ENCODE results near the gene MRPL4. TPM values are rescaled to one million over a fixed set of nuclear protein-coding genes. Genes with fewer than 3 reads are reported as not detected.
A peak's percentile ranks its signal among the peaks of the same experiment; 100 is the strongest.

The MRPL4 gene
- total and polyA plus RNA-seq, 4 donors = 22.7 to 38.2 (median 26.4) TPM

GRCh38 chr19:10266706-10267105, 14.7 kb downstream of the MRPL4 start:
- intact Hi-C loops (cut with DNase I) = no loop called here
- ATAC-seq (ENCODE audit: low FRiP score) (no peak), DNase-seq (no peak)
- Histone ChIP-seq H3K27ac (ENCODE audit: low read depth in 1 of 2, low read length in 2 of 2) (no peak overlapping the region), H3K4me1 (ENCODE audit: control insufficient read depth in 1 of 2, insufficient read depth in 2 of 2, low read length in 2 of 2) (no peaks in the 10 kb centered on the region), H3K27me3 (ENCODE audit: control insufficient read depth in 1 of 2, insufficient read depth in 2 of 2, low read length in 1 of 2) (no peaks in the 10 kb centered on the region), H3K9me3 (ENCODE audit: control insufficient read depth, low read length) (no peaks in the 10 kb centered on the region), H3K4me3 (ENCODE audit: low read length in 2 of 2) (no peak overlapping the region), H3K36me3 (ENCODE audit: control insufficient read depth in 1 of 2, insufficient read depth in 2 of 2, low read length in 1 of 2) (no peaks in the 10 kb centered on the region)
- WGBS, 2 donors = 86 to 91% methylated on average over 7 of the region's 7 CpGs

DNA sequence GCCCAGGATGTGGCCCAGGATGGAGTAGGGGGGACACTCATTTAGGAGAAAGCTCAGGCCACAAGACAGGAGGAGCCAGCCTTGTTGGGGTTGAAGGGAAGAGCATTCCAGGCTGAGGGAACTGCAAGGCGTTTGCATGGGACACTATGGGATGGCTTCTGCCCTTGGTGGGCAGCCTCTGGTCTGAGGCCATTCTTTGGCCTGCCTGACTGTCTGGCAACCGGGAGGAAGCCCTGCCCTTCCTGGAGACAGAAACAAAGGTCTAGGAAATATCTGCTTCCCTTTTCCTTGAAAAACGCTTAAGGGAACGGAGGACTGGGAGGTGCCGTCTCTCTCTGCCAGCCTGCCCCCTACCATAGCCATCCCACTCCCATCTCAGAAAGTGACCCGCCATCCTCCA, 16.1 kb downstream of the MRPL4 start:
- Histone ChIP-seq H3K9me3 (ENCODE audit: control insufficient read depth, low read length) (no peaks in the 10 kb centered on the region), H3K27ac (ENCODE audit: low read depth in 1 of 2, low read length in 2 of 2) (no peak overlapping the region), H3K4me1 (ENCODE audit: control insufficient read depth in 1 of 2, insufficient read depth in 2 of 2, low read length in 2 of 2) (no peaks in the 10 kb centered on the region), H3K27me3 (ENCODE audit: control insufficient read depth in 1 of 2, insufficient read depth in 2 of 2, low read length in 1 of 2) (no peaks in the 10 kb centered on the region), H3K36me3 (ENCODE audit: control insufficient read depth in 1 of 2, insufficient read depth in 2 of 2, low read length in 1 of 2) (no peaks in the 10 kb centered on the region), H3K4me3 (ENCODE audit: low read length in 2 of 2) (no peak overlapping the region)
- intact Hi-C loops (cut with DNase I) = loop anchor here in 1 of 2 donors (2.0 kb wide), 1 partner anchor 121 kb away; no protein-coding TSS in a partner anchor
- DNase-seq (no peak), ATAC-seq (ENCODE audit: low FRiP score) (no peak)
- WGBS, 2 donors = 74 to 80% methylated on average over 6 of the region's 6 CpGs

- Histone ChIP-seq H3K4me3 (ENCODE audit: low read length in 2 of 2) (no peak overlapping the region), H3K27me3 (ENCODE audit: control insufficient read depth in 1 of 2, insufficient read depth in 2 of 2, low read length in 1 of 2) (no peaks in the 10 kb centered on the region), H3K9me3 (ENCODE audit: control insufficient read depth, low read length) (no peaks in the 10 kb centered on the region), H3K27ac (ENCODE audit: low read depth in 1 of 2, low read length in 2 of 2) (no peak overlapping the region), H3K4me1 (ENCODE audit: control insufficient read depth in 1 of 2, insufficient read depth in 2 of 2, low read length in 2 of 2) (no peaks in the 10 kb centered on the region), H3K36me3 (ENCODE audit: control insufficient read depth in 1 of 2, insufficient read depth in 2 of 2, low read length in 1 of 2) (no peaks in the 10 kb centered on the region)
- intact Hi-C loops (cut with DNase I) = loop anchor here (1.0 to 2.0 kb wide), 2 partner anchors 119 to 121 kb away; no protein-coding TSS in a partner anchor
- ATAC-seq (ENCODE audit: low FRiP score) (peak; percentile 90), DNase-seq (peak; percentile 92 to 95)
- WGBS, 2 donors = 3 to 4% methylated on average over 58 to 59 of the region's 59 CpGs
Observed at GRCh38 chr19:10269333-10270179, 17.5 kb downstream of the MRPL4 start.

DNA sequence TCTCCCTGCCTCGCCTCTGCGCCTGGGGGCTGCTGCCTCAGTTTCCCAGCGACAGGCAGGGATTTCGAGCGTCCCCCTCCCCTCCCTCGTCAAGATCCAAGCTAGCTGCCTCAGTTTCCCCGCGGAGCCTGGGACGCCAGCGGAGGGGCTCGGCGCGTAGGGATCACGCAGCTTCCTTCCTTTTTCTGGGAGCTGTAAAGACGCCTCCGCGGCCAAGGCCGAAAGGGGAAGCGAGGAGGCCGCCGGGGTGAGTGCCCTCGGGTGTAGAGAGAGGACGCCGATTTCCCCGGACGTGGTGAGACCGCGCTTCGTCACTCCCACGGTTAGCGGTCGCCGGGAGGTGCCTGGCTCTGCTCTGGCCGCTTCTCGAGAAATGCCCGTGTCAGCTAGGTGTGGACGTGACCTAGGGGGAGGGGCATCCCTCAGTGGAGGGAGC, 18.2 kb downstream of the MRPL4 start:
- ATAC-seq (ENCODE audit: low FRiP score) = peak; percentile 74
- 4 to 6% methylated on average over 35 to 37 of the region's 37 CpGs for WGBS, 2 donors
- intact Hi-C loops (cut with DNase I) = no loop called here

GRCh38 chr19:10270616-10271394, 18.8 kb downstream of the MRPL4 start, which contains the start of gene ICAM1:
ICAM1 (plus strand) TSS chr19:10271120; CDS start chr19:10271160, 40 bp downstream.
- DNase-seq = peak; percentile 93 to 94
- ATAC-seq (ENCODE audit: low FRiP score) = peak; percentile 83
- no peak within 1 kb of the TSS for H3K4me3 ChIP-seq (ENCODE audit: low read length in 2 of 2)
- WGBS, 2 donors = 7 to 9% methylated on average over 51 of the region's 51 CpGs
- no peak within 1 kb of the TSS for H3K27ac ChIP-seq (ENCODE audit: low read depth in 1 of 2, low read length in 2 of 2)
- intact Hi-C loops (cut with DNase I) = no loop called here
- no peaks in the 10 kb centered on the region for H3K4me1 ChIP-seq (ENCODE audit: control insufficient read depth in 1 of 2, insufficient read depth in 2 of 2, low read length in 2 of 2)
- no peaks in the 10 kb centered on the region for H3K36me3 ChIP-seq (ENCODE audit: control insufficient read depth in 1 of 2, insufficient read depth in 2 of 2, low read length in 1 of 2)
- H3K9me3 ChIP-seq (ENCODE audit: control insufficient read depth, low read length) = no peaks in the 10 kb centered on the region
- no peaks in the 10 kb centered on the region for H3K27me3 ChIP-seq (ENCODE audit: control insufficient read depth in 1 of 2, insufficient read depth in 2 of 2, low read length in 1 of 2)

More for the DNA sequence above, 18.2 kb downstream of the MRPL4 start:
- Histone ChIP-seq H3K27ac (ENCODE audit: low read depth in 1 of 2, low read length in 2 of 2) (no peak overlapping the region), H3K4me1 (ENCODE audit: control insufficient read depth in 1 of 2, insufficient read depth in 2 of 2, low read length in 2 of 2) (no peaks in the 10 kb centered on the region), H3K27me3 (ENCODE audit: control insufficient read depth in 1 of 2, insufficient read depth in 2 of 2, low read length in 1 of 2) (no peaks in the 10 kb centered on the region), H3K4me3 (ENCODE audit: low read length in 2 of 2) (no peak overlapping the region), H3K36me3 (ENCODE audit: control insufficient read depth in 1 of 2, insufficient read depth in 2 of 2, low read length in 1 of 2) (no peaks in the 10 kb centered on the region), H3K9me3 (ENCODE audit: control insufficient read depth, low read length) (no peaks in the 10 kb centered on the region)
- DNase-seq = peak; percentile 91 to 92

DNA sequence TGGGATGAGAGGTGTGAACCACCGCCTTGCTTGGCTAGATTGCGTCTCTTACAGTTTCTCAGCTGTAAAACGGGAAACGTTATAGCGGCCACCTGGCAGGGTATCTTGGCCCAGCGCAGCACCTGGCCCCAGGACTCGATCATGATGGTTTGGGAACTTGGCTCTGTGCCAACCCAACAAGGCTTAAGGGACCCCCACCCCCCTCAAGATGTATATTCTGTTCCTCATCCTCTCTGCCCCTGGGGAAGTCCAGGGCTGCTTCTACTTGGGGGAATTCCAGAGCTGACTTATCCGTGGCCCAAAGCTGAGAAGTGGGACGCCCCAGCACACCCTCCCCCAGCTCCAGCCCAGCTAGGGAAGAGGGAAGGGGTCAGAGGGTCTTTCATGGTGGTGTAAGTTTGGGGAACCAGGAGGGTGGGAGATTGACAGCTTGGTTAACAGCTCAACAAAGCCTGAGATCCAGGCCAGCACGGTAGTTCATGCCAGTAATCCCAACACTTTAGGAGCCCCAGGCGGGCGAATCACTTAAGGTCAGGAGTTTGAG, 19.6 kb downstream of the MRPL4 start:
- Histone ChIP-seq H3K4me3 (ENCODE audit: low read length in 2 of 2) (no peak overlapping the region), H3K36me3 (ENCODE audit: control insufficient read depth in 1 of 2, insufficient read depth in 2 of 2, low read length in 1 of 2) (no peaks in the 10 kb centered on the region), H3K27ac (ENCODE audit: low read depth in 1 of 2, low read length in 2 of 2) (no peak overlapping the region), H3K27me3 (ENCODE audit: control insufficient read depth in 1 of 2, insufficient read depth in 2 of 2, low read length in 1 of 2) (no peaks in the 10 kb centered on the region), H3K4me1 (ENCODE audit: control insufficient read depth in 1 of 2, insufficient read depth in 2 of 2, low read length in 2 of 2) (no peaks in the 10 kb centered on the region), H3K9me3 (ENCODE audit: control insufficient read depth, low read length) (no peaks in the 10 kb centered on the region)
- DNase-seq = no peak
- WGBS, 2 donors = 49% methylated on average over 12 of the region's 12 CpGs
- ATAC-seq (ENCODE audit: low FRiP score) = peak; percentile 0
- intact Hi-C loops (cut with DNase I) = no loop called here

GRCh38 chr19:10274589-10274988, 22.6 kb downstream of the MRPL4 start:
- intact Hi-C loops (cut with DNase I) = no loop called here
- H3K4me3 ChIP-seq (ENCODE audit: low read length in 2 of 2) = no peak overlapping the region
- WGBS, 2 donors = 87 to 88% methylated on average over 10 of the region's 10 CpGs

GRCh38 chr19:10277795-10278589, 26.0 kb downstream of the MRPL4 start:
- H3K9me3 ChIP-seq (ENCODE audit: control insufficient read depth, low read length) = no peaks in the 10 kb centered on the region
- H3K27me3 ChIP-seq (ENCODE audit: control insufficient read depth in 1 of 2, insufficient read depth in 2 of 2, low read length in 1 of 2) = no peaks in the 10 kb centered on the region
- no peak overlapping the region for H3K27ac ChIP-seq (ENCODE audit: low read depth in 1 of 2, low read length in 2 of 2)
- no peak overlapping the region for H3K4me3 ChIP-seq (ENCODE audit: low read length in 2 of 2)
- no peaks in the 10 kb centered on the region for H3K36me3 ChIP-seq (ENCODE audit: control insufficient read depth in 1 of 2, insufficient read depth in 2 of 2, low read length in 1 of 2)
- intact Hi-C loops (cut with DNase I) = no loop called here
- ATAC-seq (ENCODE audit: low FRiP score) (no peak), DNase-seq (no peak)
- 85 to 87% methylated on average over 9 of the region's 9 CpGs for WGBS, 2 donors
- no peaks in the 10 kb centered on the region for H3K4me1 ChIP-seq (ENCODE audit: control insufficient read depth in 1 of 2, insufficient read depth in 2 of 2, low read length in 2 of 2)

More at GRCh38 chr19:10274589-10274988, 22.6 kb downstream of the MRPL4 start:
- H3K36me3 ChIP-seq (ENCODE audit: control insufficient read depth in 1 of 2, insufficient read depth in 2 of 2, low read length in 1 of 2) = no peaks in the 10 kb centered on the region
- ATAC-seq (ENCODE audit: low FRiP score) (no peak), DNase-seq (no peak)
- H3K27me3 ChIP-seq (ENCODE audit: control insufficient read depth in 1 of 2, insufficient read depth in 2 of 2, low read length in 1 of 2) = no peaks in the 10 kb centered on the region
- no peaks in the 10 kb centered on the region for H3K9me3 ChIP-seq (ENCODE audit: control insufficient read depth, low read length)
- no peaks in the 10 kb centered on the region for H3K4me1 ChIP-seq (ENCODE audit: control insufficient read depth in 1 of 2, insufficient read depth in 2 of 2, low read length in 2 of 2)
- H3K27ac ChIP-seq (ENCODE audit: low read depth in 1 of 2, low read length in 2 of 2) = no peak overlapping the region
